Adrenal gland (tissue), 5 donors: Measurements from ENCODE around the gene BMERB1.

Experiments
- POLR2A ChIP-seq, 2 donors: fragments of 450-650 bp; IDR thresholded peaks; one replicate each; pipeline ENCODE4 v1.6.1; 2017; ENCODE audit warnings: antibody characterized with exemption in 2 of 2, mild to moderate bottlenecking in 2 of 2, moderate library complexity in 1 of 2
- TF ChIP-seq, protein P1 (sequence below), 6 experiments: fragments of 450-650 bp in 4 of 6; fragments of 200-600 bp in 2 of 6; sonication (generic) in 1 of 6; IDR thresholded peaks; 1 replicate in 5 of 6; 2 replicates in 1 of 6; pipeline versions ENCODE4 v1.5.1 to v1.8.0; 2016 to 2021; ENCODE audit warnings: antibody characterized with exemption in 6 of 6, mild to moderate bottlenecking in 2 of 6, moderate library complexity in 1 of 6
- donor health status: DM: no; HTN: no; CAD: no.

DNA sequence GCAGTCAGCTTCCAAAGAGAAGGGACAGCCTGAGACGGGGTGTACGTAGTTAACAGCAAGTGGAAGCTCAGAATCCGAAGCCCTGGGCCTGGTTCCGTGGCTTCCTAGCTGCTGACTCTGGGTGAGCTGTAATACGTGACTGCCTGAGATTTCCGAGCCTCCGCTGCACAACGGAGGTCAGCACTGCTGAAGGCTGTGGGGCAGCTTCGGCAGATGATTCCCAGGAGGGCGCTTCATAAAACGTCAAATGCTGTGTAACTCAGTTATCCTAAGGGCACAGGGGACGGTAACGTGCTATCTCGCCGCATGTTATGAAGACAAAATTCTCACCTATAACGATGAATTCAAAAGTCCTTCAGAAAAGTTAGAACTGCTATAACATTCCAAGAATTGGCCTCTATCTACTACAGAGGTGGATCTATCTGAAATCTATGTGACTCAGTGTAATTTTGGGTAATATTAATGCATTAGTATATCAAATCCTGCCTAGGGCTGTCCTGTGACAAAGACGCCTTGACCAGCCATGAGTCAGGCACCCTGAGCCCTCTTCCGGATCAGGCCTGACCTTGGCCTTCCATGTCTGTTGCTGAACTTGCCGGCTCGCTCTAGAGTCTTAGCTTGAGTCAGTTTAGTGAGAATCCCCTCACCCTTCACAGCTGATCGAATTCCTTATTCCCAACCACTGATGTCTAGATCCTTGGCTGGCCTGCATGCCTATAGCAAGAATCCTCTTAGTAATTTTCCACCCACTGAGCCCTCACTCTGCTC lies 165.1 kb downstream of the BMERB1 start:
- TF ChIP-seq, protein P1, sequence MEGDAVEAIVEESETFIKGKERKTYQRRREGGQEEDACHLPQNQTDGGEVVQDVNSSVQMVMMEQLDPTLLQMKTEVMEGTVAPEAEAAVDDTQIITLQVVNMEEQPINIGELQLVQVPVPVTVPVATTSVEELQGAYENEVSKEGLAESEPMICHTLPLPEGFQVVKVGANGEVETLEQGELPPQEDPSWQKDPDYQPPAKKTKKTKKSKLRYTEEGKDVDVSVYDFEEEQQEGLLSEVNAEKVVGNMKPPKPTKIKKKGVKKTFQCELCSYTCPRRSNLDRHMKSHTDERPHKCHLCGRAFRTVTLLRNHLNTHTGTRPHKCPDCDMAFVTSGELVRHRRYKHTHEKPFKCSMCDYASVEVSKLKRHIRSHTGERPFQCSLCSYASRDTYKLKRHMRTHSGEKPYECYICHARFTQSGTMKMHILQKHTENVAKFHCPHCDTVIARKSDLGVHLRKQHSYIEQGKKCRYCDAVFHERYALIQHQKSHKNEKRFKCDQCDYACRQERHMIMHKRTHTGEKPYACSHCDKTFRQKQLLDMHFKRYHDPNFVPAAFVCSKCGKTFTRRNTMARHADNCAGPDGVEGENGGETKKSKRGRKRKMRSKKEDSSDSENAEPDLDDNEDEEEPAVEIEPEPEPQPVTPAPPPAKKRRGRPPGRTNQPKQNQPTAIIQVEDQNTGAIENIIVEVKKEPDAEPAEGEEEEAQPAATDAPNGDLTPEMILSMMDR (IDR thresholded peaks at IDR 0.05) = no peak
- no peak for TF ChIP-seq POLR2A (IDR thresholded peaks at IDR 0.05)
